ENCODE results near the gene LMAN1L. TPM values are rescaled to one million over a fixed set of nuclear protein-coding genes. Genes with fewer than 3 reads are reported as not detected.

LMAN1L gene
- total RNA-seq, 4 donors from 2014 or later = 0.42 TPM; not detected in 3

DNA sequence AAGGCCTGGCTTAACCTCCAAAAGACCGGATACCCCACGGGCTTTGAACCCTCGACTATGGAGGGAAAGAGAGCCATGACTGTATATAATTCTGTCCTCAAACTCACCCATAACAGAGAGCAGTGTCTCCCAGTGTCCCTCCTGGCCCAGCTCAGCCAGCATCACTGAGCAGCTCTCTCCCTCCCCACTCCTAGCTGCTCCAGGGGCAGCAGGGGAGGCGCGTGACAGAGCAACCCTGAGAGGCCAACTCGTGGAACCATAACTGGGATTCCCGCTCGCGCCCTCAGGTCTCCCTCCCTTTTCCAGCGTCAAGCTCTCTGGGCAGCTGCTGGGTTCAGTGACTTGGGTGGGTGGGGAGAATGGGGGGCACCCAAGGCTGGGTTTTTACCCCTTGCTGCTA, 13.2 kb downstream of the LMAN1L start:
- Histone ChIP-seq H3K27me3 (peaks cover 0 to 48% of the 10 kb centered on the region in 2 donors), H3K9me3 (no peaks in the 10 kb centered on the region), H3K27ac (no peak overlapping the region), H3K4me3 (no peak overlapping the region), H3K36me3 (no peaks in the 10 kb centered on the region), H3K4me1 (peaks cover 0 to 10% (median 0%) of the 10 kb centered on the region in 4 donors)
- no peak for TF ChIP-seq POLR2A (IDR thresholded peaks at IDR 0.05)
- TF ChIP-seq, protein P1, sequence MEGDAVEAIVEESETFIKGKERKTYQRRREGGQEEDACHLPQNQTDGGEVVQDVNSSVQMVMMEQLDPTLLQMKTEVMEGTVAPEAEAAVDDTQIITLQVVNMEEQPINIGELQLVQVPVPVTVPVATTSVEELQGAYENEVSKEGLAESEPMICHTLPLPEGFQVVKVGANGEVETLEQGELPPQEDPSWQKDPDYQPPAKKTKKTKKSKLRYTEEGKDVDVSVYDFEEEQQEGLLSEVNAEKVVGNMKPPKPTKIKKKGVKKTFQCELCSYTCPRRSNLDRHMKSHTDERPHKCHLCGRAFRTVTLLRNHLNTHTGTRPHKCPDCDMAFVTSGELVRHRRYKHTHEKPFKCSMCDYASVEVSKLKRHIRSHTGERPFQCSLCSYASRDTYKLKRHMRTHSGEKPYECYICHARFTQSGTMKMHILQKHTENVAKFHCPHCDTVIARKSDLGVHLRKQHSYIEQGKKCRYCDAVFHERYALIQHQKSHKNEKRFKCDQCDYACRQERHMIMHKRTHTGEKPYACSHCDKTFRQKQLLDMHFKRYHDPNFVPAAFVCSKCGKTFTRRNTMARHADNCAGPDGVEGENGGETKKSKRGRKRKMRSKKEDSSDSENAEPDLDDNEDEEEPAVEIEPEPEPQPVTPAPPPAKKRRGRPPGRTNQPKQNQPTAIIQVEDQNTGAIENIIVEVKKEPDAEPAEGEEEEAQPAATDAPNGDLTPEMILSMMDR (IDR thresholded peaks at IDR 0.05) = no peak
- no peak for TF ChIP-seq EP300 (IDR thresholded peaks at IDR 0.05)
- DNase-seq (ENCODE audit: low spot score in 2 of 2) = no peak
- 47 to 57% methylated on average over 6 to 9 of the region's 10 CpGs for WGBS, 2 donors

DNA sequence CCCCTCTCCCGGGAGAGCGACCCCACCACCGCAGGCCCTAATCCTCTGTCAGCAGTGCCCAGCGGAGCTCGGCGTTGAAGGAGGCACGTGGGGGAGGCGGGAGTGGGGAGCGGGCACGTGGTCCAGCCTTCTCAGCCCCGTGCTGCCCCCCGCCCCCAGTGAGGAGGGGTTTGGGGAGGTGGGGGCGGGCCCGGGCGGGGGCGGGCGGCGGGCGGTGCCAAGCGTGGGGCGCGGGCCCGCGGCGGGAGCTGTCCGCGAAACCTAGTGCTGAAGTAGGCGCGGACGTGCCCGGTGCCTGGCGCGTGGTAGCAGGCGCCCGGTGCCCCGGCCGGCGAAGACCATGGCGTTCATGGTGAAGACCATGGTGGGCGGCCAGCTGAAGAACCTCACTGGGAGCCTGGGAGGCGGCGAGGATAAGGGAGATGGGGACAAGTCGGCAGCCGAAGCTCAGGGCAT, 13.8 kb downstream of the LMAN1L start, which contains the start of gene CPLX3:
Gene CPLX3 (plus strand): TSS at position 264 of the 456 bp plus-strand sequence. CDS start 77 bp downstream, at position 341.
- H3K9me3 ChIP-seq = no peaks in the 10 kb centered on the region
- 1 to 8% methylated on average over 11 to 27 of the region's 44 CpGs for WGBS, 2 donors
- no peak within 1 kb of the TSS for H3K27ac ChIP-seq
- TF ChIP-seq, protein P1 (IDR thresholded peaks at IDR 0.05) = no peak
- TF ChIP-seq POLR2A (IDR thresholded peaks at IDR 0.05) = no peak
- TF ChIP-seq EP300 (IDR thresholded peaks at IDR 0.05) = no peak
- DNase-seq (ENCODE audit: low spot score in 2 of 2) = no peak
- H3K36me3 ChIP-seq = no peaks in the 10 kb centered on the region
- H3K4me3 ChIP-seq = no peak within 1 kb of the TSS
- peaks cover 0 to 48% of the 10 kb centered on the region in 2 donors for H3K27me3 ChIP-seq
- H3K4me1 ChIP-seq = peaks cover 0 to 10% (median 0%) of the 10 kb centered on the region in 4 donors

DNA sequence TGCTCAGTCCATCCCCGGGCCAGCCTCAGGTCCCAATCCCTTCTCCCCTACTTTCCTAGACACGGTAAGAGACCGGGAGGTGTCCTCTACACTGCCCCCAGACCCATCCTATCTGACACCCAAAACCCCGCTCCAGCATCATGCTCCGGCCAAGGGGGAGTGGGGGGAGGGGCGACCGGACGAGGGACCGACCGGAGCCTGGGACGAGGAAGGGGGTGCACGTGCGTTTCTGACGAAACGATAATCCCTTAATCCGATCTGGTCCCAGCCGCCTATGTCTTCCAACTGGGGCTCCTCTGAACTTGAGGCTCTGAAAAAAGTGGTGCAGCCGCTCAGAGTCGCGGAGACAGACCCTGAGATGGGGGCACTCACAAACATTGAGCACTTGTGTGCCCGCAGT, 14.3 kb downstream of the LMAN1L start:
- Histone ChIP-seq H3K9me3 (no peaks in the 10 kb centered on the region), H3K36me3 (no peaks in the 10 kb centered on the region), H3K4me3 (no peak overlapping the region), H3K4me1 (peaks cover 0 to 13% (median 2%) of the 10 kb centered on the region in 4 donors), H3K27ac (no peak overlapping the region), H3K27me3 (peaks cover 0 to 48% of the 10 kb centered on the region in 2 donors)
- TF ChIP-seq EP300 (IDR thresholded peaks at IDR 0.05) = no peak
- TF ChIP-seq, protein P1 (IDR thresholded peaks at IDR 0.05) = no peak
- TF ChIP-seq POLR2A (IDR thresholded peaks at IDR 0.05) = no peak
- WGBS, 2 donors = 10 to 17% methylated on average over 21 of the region's 21 CpGs
- no peak for DNase-seq (ENCODE audit: low spot score in 2 of 2)

DNA sequence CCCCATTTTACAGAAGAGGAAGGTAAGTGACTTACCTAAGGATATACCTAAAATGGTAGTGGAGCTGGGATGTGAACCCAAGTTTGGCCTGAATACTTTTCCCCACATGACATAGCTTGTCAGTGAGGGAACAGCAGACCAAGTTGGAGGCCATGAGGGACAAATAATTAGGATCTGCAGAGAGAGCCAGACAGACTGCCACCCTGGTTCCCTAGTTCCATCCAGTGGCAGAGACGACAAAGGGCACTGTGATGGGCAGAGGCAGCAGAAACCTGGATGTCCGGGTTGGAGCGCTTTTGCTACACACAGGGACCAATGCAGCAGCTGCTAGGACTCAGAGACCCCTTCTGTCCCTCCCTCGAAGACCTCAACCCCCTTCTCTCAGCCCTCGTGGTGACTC, 15.0 kb downstream of the LMAN1L start:
- no peaks in the 10 kb centered on the region for H3K9me3 ChIP-seq
- H3K36me3 ChIP-seq = no peaks in the 10 kb centered on the region
- H3K4me3 ChIP-seq = no peak overlapping the region
- 50 to 62% methylated on average over 5 of the region's 5 CpGs for whole genome bisulfite sequencing, 2 donors
- peaks cover 0 to 14% (median 2%) of the 10 kb centered on the region in 4 donors for H3K4me1 ChIP-seq
- no peak for DNase-seq (ENCODE audit: low spot score in 2 of 2)
- H3K27ac ChIP-seq = no peak overlapping the region
- H3K27me3 ChIP-seq = peaks cover 0 to 48% of the 10 kb centered on the region in 2 donors
- TF ChIP-seq, protein P1 (IDR thresholded peaks at IDR 0.05) = no peak
- TF ChIP-seq POLR2A (IDR thresholded peaks at IDR 0.05) (no peak), EP300 (IDR thresholded peaks at IDR 0.05) (no peak)

DNA sequence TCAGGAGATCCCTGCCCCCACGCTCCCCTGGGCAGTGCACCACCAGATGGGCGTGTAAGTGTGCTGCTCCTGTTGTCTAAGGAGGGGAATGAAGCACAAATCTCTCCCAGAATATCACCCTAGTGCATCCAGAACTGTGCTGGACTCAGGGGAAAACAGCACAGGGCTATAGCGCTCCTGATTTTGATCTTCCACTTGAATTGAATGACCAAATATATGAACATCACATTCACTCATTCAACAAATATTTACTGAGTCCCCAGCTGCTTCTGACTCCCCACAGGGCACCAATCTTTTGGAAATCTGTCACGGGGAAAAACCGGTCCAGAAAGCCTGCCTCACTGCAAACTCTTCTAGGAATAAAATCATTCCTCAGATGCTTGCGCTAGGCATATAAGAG, 16.2 kb downstream of the LMAN1L start:
- Histone ChIP-seq H3K4me1 (peaks cover 0 to 14% (median 2%) of the 10 kb centered on the region in 4 donors), H3K36me3 (no peaks in the 10 kb centered on the region), H3K27me3 (peaks cover 0 to 48% of the 10 kb centered on the region in 2 donors), H3K4me3 (no peak overlapping the region), H3K9me3 (no peaks in the 10 kb centered on the region), H3K27ac (no peak overlapping the region)
- 61 to 72% methylated on average over 6 of the region's 6 CpGs for WGBS, 2 donors
- no peak for TF ChIP-seq EP300 (IDR thresholded peaks at IDR 0.05)
- DNase-seq (ENCODE audit: low spot score in 2 of 2) = no peak

All from tibial nerve (tissue), 4 donors.